Fibroblast of lung (primary cell): ENCODE measurements around the gene FALEC. TPM values are rescaled to one million over a fixed set of nuclear protein-coding genes. Genes with fewer than 3 reads are reported as not detected.
A peak's percentile ranks its signal among the peaks of the same experiment; 100 is the strongest.

Source experiments
- DNase-seq, 2 donors: peaks; one replicate each; pipeline versions ENCODE4 v3.0.0 to v3.0.0-alpha.2; 2010; ENCODE audit warnings: low read depth in 2 of 2
- H2AFZ ChIP-seq: 2 replicates; pipeline ENCODE4 v1.5.1; 2012; ENCODE audit warnings: low read length, control low read depth, inconsistent platforms
- H3K27ac ChIP-seq: 2 replicates; pipeline ENCODE4 v1.5.1; 2011; ENCODE audit warnings: low read length, control low read depth; ENCODE audit not compliant: insufficient read depth
- H3K27me3 ChIP-seq: 2 replicates; pipeline ENCODE4 v1.5.1; 2011; ENCODE audit warnings: mild to moderate bottlenecking, low read length; ENCODE audit not compliant: control insufficient read depth, insufficient read depth
- H3K36me3 ChIP-seq: 2 replicates; pipeline ENCODE4 v1.5.1; 2011; ENCODE audit warnings: low read length; ENCODE audit not compliant: control insufficient read depth, insufficient read depth
- H3K4me1 ChIP-seq: 2 replicates; pipeline ENCODE4 v1.5.1; 2011; ENCODE audit warnings: low read length; ENCODE audit not compliant: control insufficient read depth, insufficient read depth; ENCODE audit errors: extremely low read depth
- H3K4me2 ChIP-seq: 2 replicates; pipeline ENCODE4 v1.5.1; 2011; ENCODE audit warnings: low read length, control low read depth; ENCODE audit not compliant: insufficient read depth; ENCODE audit errors: extremely low read depth
- H3K4me3 ChIP-seq, 4 experiments: fragments of 200-600 bp in 1 of 4; sonication (generic) in 1 of 4; replicated peaks in 1 of 4; 2 replicates each; pipeline ENCODE4 v1.5.1; 2011 to 2016; ENCODE audit warnings: low read length in 4 of 4, low read depth in 3 of 4, mild to moderate bottlenecking in 3 of 4, control low read depth in 2 of 4, inconsistent platforms in 1 of 4, mixed read lengths in 1 of 4; ENCODE audit not compliant: insufficient read depth in 1 of 4; ENCODE audit errors: control extremely low read depth in 1 of 4
- H3K79me2 ChIP-seq: 2 replicates; pipeline ENCODE4 v1.5.1; 2012; ENCODE audit warnings: mild to moderate bottlenecking, low read length, inconsistent platforms; ENCODE audit not compliant: control insufficient read depth, insufficient read depth
- H3K9ac ChIP-seq: 2 replicates; pipeline ENCODE4 v1.5.1; 2011; ENCODE audit warnings: mild to moderate bottlenecking, low read length, control low read depth; ENCODE audit not compliant: insufficient read depth
- H3K9me3 ChIP-seq: 2 replicates; pipeline ENCODE4 v1.5.1; 2012; ENCODE audit warnings: low read depth, low read length; ENCODE audit not compliant: control insufficient read depth, insufficient read depth
- H4K20me1 ChIP-seq: 2 replicates; pipeline ENCODE4 v1.5.1; 2011; ENCODE audit warnings: low read length; ENCODE audit not compliant: control insufficient read depth, insufficient read depth; ENCODE audit errors: extremely low read depth
- EZH2 ChIP-seq: IDR thresholded peaks from 2 replicates; pipeline ENCODE4 v1.5.1; 2012; ENCODE audit warnings: low read length, control low read depth, mild to moderate bottlenecking; ENCODE audit errors: missing control alignments
- polyA plus RNA-seq, 2 donors: library from polyadenylated mRNA; depleted of rRNA in 1 of 2; stranded (reverse) in 1 of 2; unstranded in 1 of 2; fragments of >200 nt; gene quantifications; 2 replicates each; pipeline ENCODE4 v1.2.1, GENCODE V29; 2011 to 2012; ENCODE audit warnings: missing spikeins in 1 of 2
- total RNA-seq: library from RNA; depleted of rRNA; stranded (reverse); fragments of >200 nt; gene quantifications from 2 replicates; pipeline ENCODE4 v1.2.1, GENCODE V29; 2014
- TF ChIP-seq, protein P1 (sequence below), 2 donors: IDR thresholded peaks in 1 of 2; conservative IDR thresholded peaks in 1 of 2; 1 replicate in 1 of 2; 2 replicates in 1 of 2; pipeline ENCODE4 v1.5.1; 2011 to 2012; ENCODE audit warnings: low read length in 2 of 2, control low read depth in 1 of 2, inconsistent platforms in 1 of 2, low read depth in 1 of 2, mild to moderate bottlenecking in 1 of 2

FALEC gene
- total and polyA plus RNA-seq, 2 donors (not counting 1 experiment from before 2014, with no cell fraction given): 0.83 TPM; not detected in 1

DNA sequence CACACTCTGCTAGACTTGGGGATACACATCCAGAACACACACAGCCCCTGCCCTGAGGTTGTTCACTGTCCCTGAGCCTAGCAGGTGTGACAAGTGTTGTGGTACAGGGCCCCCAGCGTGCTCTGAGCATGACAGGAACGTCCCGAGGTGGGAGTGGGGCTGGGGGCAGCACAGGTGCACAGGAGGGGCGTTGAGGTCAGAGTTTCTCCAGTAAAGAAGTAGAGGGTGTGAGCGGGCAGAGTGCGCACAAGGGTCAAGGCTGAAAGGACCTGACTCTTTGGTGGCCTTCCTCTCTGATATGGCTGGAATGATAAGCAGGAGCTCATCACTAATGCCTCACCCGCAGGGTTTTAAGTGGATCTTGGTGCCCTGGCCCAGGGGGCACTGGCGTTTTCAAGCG is 1.3 kb upstream of the FALEC start:
- H3K27ac ChIP-seq: no peak overlapping the region
- peaks cover 7% of the 10 kb centered on the region for H3K79me2 ChIP-seq
- TF ChIP-seq EZH2: no peak
- TF ChIP-seq, protein P1, sequence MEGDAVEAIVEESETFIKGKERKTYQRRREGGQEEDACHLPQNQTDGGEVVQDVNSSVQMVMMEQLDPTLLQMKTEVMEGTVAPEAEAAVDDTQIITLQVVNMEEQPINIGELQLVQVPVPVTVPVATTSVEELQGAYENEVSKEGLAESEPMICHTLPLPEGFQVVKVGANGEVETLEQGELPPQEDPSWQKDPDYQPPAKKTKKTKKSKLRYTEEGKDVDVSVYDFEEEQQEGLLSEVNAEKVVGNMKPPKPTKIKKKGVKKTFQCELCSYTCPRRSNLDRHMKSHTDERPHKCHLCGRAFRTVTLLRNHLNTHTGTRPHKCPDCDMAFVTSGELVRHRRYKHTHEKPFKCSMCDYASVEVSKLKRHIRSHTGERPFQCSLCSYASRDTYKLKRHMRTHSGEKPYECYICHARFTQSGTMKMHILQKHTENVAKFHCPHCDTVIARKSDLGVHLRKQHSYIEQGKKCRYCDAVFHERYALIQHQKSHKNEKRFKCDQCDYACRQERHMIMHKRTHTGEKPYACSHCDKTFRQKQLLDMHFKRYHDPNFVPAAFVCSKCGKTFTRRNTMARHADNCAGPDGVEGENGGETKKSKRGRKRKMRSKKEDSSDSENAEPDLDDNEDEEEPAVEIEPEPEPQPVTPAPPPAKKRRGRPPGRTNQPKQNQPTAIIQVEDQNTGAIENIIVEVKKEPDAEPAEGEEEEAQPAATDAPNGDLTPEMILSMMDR (conservative IDR thresholded peaks at IDR 0.05 in 1 of 2, IDR thresholded peaks at IDR 0.05 in 1 of 2; ENCODE audit: low read depth in 1 of 2, low read length in 2 of 2): no peak
- peaks cover 19% of the 10 kb centered on the region for H3K4me1 ChIP-seq
- no peaks in the 10 kb centered on the region for H3K27me3 ChIP-seq
- H2AFZ ChIP-seq: no peak overlapping the region
- peaks cover 23% of the 10 kb centered on the region for H3K36me3 ChIP-seq
- H4K20me1 ChIP-seq: no peaks in the 10 kb centered on the region
- no peaks in the 10 kb centered on the region for H3K9me3 ChIP-seq
- H3K9ac ChIP-seq: no peak overlapping the region
- no peak overlapping the region for H3K4me3 ChIP-seq
- H3K4me2 ChIP-seq: no peak overlapping the region
- no peak for DNase-seq

DNA sequence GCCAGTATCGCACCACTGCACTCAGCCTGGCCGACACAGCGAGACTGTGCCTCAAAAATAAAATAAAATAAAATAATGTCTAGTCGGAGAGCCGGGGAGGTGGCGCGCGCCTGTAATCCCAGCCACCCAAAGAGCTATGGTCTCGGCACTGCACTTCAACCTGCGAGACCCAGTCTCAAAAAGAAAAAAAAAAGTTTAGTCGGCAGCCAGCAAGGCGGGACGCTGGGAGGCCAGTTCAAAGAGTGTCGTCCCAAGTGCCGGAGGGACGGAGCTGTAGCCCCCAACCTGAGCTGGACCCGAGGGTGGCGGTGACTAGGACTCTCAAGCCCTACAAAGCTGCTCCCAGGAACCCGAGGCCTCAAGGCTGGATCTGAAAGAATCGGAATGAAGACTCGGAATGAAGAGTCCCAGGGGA is 632 bp upstream of the FALEC start:
- peak overlapping the region; percentile 60 for H3K27ac ChIP-seq
- DNase-seq: no peak
- TF ChIP-seq EZH2: no peak
- TF ChIP-seq, protein P1 (conservative IDR thresholded peaks at IDR 0.05 in 1 of 2, IDR thresholded peaks at IDR 0.05 in 1 of 2; ENCODE audit: low read depth in 1 of 2, low read length in 2 of 2): no peak
- peaks cover 17% of the 10 kb centered on the region for H3K4me1 ChIP-seq
- H3K9me3 ChIP-seq: no peaks in the 10 kb centered on the region
- peak overlapping the region; percentile 84 for H2AFZ ChIP-seq
- H3K36me3 ChIP-seq: peaks cover 19% of the 10 kb centered on the region
- H4K20me1 ChIP-seq: no peaks in the 10 kb centered on the region
- peaks cover under 1% of the 10 kb centered on the region for H3K79me2 ChIP-seq
- H3K4me2 ChIP-seq: peak overlapping the region; percentile 98
- peak overlapping the region; percentile 52 to 73 (median 62) for H3K4me3 ChIP-seq
- no peaks in the 10 kb centered on the region for H3K27me3 ChIP-seq
- peak overlapping the region; percentile 17 for H3K9ac ChIP-seq

DNA sequence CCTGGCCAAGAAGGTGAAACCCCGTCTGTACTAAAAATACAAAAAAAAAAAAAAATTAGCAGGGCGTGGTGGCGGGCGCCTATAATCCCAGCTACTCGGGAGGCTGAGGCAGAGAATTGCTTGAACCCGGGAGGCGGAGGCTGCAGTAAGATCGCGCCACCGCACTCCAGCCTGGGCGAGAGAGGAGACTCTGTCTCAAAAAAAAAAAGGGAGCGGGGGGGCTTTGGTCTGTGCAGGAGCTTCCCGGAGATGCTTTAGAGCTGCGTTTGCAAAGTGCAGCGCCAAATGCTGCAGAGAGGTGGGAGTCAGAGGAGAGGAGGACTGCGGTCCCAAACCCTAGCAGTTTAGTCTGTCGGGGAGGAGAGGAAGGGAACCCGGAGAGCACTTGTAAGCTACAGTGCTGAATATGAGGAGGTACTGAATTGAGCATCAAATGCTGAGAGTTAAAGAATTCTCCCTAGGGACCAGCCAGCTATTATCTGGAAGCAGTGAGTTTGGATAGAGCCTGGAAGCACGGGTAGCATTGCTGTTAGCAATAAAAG is 569 bp downstream of the FALEC start:
- no peaks in the 10 kb centered on the region for H4K20me1 ChIP-seq
- H3K36me3 ChIP-seq: peaks cover 14% of the 10 kb centered on the region
- H2AFZ ChIP-seq: peak overlapping the region; percentile 61
- peak overlapping the region; percentile 43 to 67 (median 55) for H3K4me3 ChIP-seq
- TF ChIP-seq, protein P1 (conservative IDR thresholded peaks at IDR 0.05 in 1 of 2, IDR thresholded peaks at IDR 0.05 in 1 of 2; ENCODE audit: low read depth in 1 of 2, low read length in 2 of 2): peak; percentile 6 to 15
- no peak for TF ChIP-seq EZH2
- DNase-seq: peak in 1 of 2 donors; percentile 29
- no peaks in the 10 kb centered on the region for H3K79me2 ChIP-seq
- peak overlapping the region; percentile 52 for H3K27ac ChIP-seq
- H3K9me3 ChIP-seq: no peaks in the 10 kb centered on the region
- peaks cover 17% of the 10 kb centered on the region for H3K4me1 ChIP-seq
- no peak overlapping the region for H3K9ac ChIP-seq
- H3K27me3 ChIP-seq: no peaks in the 10 kb centered on the region
- peak overlapping the region; percentile 98 for H3K4me2 ChIP-seq
